GM19351 (cell line): ENCODE data around the gene ANKRD12.
"Not testable (repeated sequence)": the region's sequence is repeated elsewhere in the genome, so short reads cannot be mapped to it uniquely, and the experiment has no call there.

Experiments
- ATAC-seq: cut with Tn5 transposase; IDR thresholded peaks from one replicate; pipeline ENCODE4 v1.9.1; 2021; ENCODE audit warnings: mild to moderate bottlenecking, moderate library complexity; ENCODE audit not compliant: unreplicated experiment

The ANKRD12 gene

GRCh38 chr18:9140381-9140780, 3.8 kb downstream of the ANKRD12 start:
- no peak for ATAC-seq

- ATAC-seq: no peak
Observed at GRCh38 chr18:9140984-9141383, 4.4 kb downstream of the ANKRD12 start.

GRCh38 chr18:9146224-9146623, 9.6 kb downstream of the ANKRD12 start:
- no peak for ATAC-seq

- ATAC-seq: peak; percentile 41
Observed at GRCh38 chr18:9147440-9148202, 11.0 kb downstream of the ANKRD12 start.

- ATAC-seq: no peak
Observed at GRCh38 chr18:9148203-9148552, 11.6 kb downstream of the ANKRD12 start.

GRCh38 chr18:9150121-9150520, 13.5 kb downstream of the ANKRD12 start:
- no peak for ATAC-seq

GRCh38 chr18:9153256-9153655, 16.7 kb downstream of the ANKRD12 start:
- ATAC-seq: no peak

- ATAC-seq: no peak
Observed at GRCh38 chr18:9156604-9157249, 20.1 kb downstream of the ANKRD12 start.

- no peak for ATAC-seq
Observed at GRCh38 chr18:9157806-9158205, 21.2 kb downstream of the ANKRD12 start.

- ATAC-seq: no peak
Observed at GRCh38 chr18:9160014-9160413, 23.4 kb downstream of the ANKRD12 start.

- ATAC-seq: not testable (repeated sequence)
Observed at GRCh38 chr18:9162663-9163062, 26.1 kb downstream of the ANKRD12 start.

GRCh38 chr18:9164149-9164548, 27.6 kb downstream of the ANKRD12 start:
- ATAC-seq: not testable (repeated sequence)

GRCh38 chr18:9165883-9166282, 29.3 kb downstream of the ANKRD12 start:
- not testable (repeated sequence) for ATAC-seq

GRCh38 chr18:9169515-9169914, 32.9 kb downstream of the ANKRD12 start:
- ATAC-seq: not testable (repeated sequence)

- not testable (repeated sequence) for ATAC-seq
Observed at GRCh38 chr18:9171919-9172318, 35.3 kb downstream of the ANKRD12 start.

- ATAC-seq: no peak
Observed at GRCh38 chr18:9172506-9173127, 36.0 kb downstream of the ANKRD12 start.

- peak; percentile 65 for ATAC-seq
Observed at GRCh38 chr18:9173770-9174233, 37.2 kb downstream of the ANKRD12 start.

GRCh38 chr18:9174302-9174701, 37.7 kb downstream of the ANKRD12 start:
- ATAC-seq: no peak

GRCh38 chr18:9175115-9175514, 38.5 kb downstream of the ANKRD12 start:
- ATAC-seq: no peak

- ATAC-seq: no peak
Observed at GRCh38 chr18:9177031-9177430, 40.5 kb downstream of the ANKRD12 start.

GRCh38 chr18:9177466-9177865, 40.9 kb downstream of the ANKRD12 start:
- ATAC-seq: no peak

GRCh38 chr18:9178557-9178956, 42.0 kb downstream of the ANKRD12 start:
- no peak for ATAC-seq
